GM18861 (cell line): Measurements from ENCODE around the gene CCL1.

Experiments used
- ATAC-seq: cut with Tn5 transposase; IDR thresholded peaks from one replicate; pipeline ENCODE4 v1.9.1; 2021; ENCODE audit not compliant: unreplicated experiment

Gene CCL1

GRCh38 chr17:34363183-34363661 is at the start of gene CCL1:
Gene CCL1, minus strand, starts transcription at chr17:34363233. Its CDS starts 72 bp downstream, at chr17:34363161.
- ATAC-seq: no peak

DNA sequence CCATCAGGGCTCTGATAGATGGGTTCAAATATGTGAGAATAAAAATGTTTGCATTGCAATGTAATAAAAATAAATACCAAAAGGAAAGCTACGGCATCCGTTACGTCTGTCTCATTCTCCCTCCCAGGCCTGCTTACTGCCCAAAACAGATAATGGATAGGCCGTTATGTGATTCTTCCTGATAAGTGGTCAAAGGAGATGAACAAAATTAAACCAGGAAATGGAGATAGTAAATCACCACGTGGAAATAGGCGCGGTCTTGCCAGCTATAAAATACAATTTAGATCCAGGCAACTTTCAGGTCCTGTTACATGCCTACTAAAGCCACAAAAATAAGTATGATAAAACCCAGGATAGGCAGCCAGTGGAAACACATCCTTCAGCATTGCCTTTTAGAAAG is 49.5 kb upstream of the CCL1 start:
- no peak for ATAC-seq

DNA sequence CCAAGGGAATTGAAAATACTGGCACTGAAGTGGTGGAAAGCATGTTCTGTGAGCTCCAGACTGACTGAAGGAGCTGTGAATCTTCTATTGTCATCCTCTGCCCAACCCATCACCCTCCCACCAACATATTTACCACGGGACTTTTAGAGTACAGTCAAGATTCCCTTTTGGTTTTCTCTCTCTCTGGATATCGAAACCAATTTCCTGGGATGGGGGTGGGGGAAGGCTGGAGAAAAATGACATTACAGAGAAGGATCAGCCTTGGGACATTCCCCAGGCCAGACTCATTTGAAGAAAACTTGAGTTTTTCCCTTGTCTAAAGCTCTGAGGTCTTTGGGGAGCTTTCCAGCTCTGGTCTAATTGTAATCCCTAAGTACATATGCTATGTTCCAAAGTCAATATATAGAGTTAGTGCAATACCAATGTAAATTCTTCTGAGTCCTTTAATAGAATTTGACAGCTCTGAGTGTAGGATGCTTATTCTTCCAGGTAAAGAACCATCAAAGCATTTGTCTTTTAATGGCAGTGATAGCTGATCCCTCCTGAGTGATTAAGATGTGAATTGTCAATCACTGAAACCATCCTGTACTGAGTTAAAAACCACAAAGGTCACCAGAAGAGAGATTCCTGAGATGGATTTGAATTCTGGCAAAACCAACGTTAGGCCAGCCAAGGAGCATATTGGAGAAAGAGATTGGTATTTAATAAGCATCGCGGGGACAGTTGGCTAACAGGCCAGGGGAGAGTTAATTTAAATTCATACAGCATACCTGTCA is 48.8 kb upstream of the CCL1 start:
- ATAC-seq: no peak

DNA sequence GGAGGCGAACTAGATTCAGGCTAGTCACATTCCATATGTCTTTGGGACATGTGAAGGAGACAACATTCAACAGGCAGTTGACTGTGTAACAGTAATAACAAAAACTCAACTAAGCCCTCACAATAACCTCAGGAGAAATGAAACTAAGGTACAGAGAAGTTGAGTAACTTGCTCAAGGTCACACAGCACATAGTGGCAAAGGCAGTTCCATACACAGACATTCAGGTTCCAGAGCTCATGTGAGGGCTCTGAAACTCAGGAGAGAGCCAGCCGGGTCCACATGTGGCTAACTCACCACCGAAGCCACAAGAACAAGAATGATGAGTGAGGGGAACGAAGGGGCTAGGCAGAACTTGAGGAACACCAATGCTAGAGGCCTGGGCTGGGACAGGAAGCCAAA is 46.3 kb upstream of the CCL1 start:
- ATAC-seq: no peak

- no peak for ATAC-seq
These were observed 45.4 kb upstream of the CCL1 start for GRCh38 chr17:34408439-34408838.

- ATAC-seq: no peak
These were observed 43.2 kb upstream of the CCL1 start for GRCh38 chr17:34406226-34406625.

DNA sequence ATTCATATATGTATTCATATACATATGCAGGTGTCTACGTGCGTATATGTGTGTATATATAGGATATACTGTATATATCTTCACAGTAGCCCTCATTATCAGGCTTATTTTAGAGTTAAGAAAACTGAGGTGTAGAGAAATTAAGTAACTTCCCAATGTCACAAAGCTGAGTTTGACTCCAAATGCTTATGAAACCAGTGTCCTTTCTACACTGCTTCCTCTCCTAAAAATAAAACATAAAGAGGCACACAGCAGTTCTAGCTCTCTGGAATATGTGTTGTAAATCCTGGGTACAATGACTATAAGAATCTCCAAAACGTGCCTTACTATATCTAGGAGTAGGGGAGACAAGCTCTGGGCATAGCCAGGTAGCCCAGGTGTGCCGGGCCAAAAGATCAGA is 40.0 kb upstream of the CCL1 start:
- no peak for ATAC-seq

GRCh38 chr17:34401165-34401564 is 38.1 kb upstream of the CCL1 start:
- no peak for ATAC-seq

DNA sequence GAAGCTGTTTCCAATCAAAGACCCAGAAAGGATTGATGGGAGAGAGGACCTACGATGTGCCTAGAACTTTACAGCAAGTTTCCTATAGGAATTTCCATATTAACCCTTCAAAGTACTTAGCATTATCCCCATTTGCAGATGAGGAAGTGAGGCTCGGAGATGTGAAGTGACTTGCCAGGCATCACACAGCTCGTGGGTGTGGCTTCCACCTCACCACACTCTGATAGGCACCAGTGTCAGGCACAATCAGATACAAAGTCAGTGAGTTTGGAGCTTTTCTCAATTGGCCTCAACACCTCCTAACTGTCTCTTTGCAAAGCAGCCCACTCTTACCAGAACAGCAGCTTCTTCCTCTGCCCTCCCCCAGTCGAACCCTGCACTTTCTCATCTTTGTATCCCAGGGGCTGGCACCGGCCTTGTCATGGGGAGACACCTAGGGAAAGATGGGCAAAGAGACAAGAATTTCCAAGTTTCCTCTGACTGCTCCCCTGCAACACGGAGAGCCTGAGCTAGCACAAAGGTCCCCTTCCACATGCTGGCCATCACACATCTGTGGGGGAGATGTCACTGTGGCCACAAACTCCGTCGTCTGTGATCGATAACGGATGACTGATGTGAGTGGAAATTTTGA is 37.4 kb upstream of the CCL1 start:
- ATAC-seq: no peak

DNA sequence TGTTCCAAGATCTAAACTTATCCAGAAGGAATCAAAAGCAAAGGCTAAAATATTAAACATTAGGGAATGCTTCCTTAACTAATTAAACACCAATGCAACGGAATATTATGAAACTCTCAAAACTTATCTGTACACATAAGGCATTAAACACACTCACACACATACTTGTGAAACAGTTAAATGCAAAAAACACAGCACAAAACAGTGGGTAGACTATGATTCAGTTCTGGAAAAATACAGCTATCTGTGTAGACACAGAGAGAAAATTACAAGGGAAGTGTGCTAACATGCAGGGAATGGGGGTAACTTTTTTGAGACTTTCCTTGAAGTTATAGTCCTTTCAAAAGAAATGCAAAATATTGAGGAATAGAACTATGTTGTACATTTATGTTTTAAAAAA is 36.7 kb upstream of the CCL1 start:
- no peak for ATAC-seq

GRCh38 chr17:34398990-34399389 is 36.0 kb upstream of the CCL1 start:
- ATAC-seq: no peak

DNA sequence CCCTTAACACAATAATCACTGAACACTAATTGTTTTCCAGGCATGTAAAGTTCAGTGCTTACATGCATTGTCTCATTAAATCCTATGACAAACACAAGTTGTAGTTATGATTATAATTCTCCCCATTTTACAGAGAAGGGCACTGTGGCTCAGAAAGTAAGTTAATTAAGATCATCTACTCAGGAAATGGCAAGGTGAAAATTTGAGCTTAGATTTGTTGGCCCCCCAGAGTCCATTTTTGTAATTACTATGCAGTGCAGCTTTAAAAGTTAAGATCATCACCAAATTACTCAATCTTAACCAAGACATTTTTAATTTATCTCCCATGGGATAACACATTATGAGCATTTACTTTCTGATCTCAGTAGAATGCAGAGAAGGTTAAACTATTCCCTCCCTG is 34.2 kb upstream of the CCL1 start:
- ATAC-seq: no peak

GRCh38 chr17:34393401-34393800 is 30.4 kb upstream of the CCL1 start:
- no peak for ATAC-seq

GRCh38 chr17:34391241-34391640 is 28.2 kb upstream of the CCL1 start:
- ATAC-seq: no peak

DNA sequence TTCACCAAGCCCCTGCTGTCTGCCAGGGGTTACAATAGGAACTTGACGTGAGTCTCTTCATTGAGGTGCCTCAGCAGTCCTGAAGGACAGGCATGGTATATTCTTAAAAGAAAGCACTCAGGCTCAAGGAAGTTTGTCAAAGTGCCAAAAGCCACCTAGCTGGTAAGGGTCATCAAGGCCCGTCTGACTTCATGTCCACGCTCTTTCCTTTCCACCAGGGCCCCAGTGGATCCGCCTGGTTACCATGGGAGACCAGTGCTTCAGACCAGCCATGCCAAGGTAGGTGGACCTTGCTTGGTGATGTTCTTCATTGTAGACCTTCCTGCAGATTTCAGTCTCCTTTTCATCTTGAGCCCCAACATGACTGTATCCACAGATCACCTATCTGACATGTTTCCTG is 27.6 kb upstream of the CCL1 start:
- ATAC-seq: no peak

DNA sequence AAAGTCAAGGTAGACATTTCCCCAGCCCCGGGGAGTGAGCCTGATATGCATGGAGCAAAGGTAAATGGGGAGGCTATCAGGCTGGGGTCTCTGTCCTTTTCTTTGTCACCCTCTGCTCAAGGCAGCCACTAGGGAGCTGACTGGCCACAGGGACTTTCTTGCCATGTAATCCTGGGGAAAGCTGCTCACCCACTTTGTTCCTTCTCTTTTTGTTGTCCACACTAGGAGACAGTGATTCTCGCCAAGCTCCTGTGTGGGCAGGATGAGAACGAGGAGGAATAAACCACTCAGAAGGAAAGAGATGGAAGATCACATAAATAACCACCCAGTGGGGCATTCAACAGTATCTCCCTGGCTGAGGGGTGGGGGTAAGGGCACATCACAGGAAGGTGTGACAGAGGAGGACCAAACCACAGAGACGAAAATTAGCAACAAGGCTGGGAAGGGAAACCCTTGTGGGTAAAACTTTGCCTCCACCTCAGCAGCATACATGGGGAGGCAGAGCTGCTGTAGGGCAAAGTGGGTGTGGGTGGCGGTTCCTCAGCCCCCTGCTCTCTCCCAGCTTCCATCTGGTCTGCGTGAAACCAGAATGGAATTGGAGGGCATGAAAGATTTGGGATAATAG is 26.2 kb upstream of the CCL1 start:
- ATAC-seq: no peak

DNA sequence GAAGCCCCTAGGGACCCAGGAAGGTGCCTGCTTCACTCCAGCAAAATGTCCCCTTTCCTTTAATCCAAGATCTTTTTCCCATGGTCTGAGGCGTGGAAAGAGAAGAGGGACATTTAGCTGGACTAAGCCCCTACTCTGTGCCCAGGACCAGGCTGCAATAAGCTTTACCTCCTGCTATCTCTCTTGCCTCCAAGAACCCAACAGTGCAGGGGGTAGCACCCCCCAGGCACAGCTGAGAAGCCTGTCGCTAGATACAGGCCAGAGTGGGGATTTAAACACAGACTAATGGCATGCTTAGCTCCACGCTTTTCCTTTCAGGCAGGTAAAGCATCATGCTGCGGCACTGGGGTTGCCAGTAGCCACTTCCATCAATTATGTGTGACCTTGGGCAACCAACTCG is 24.5 kb upstream of the CCL1 start:
- no peak for ATAC-seq

- no peak for ATAC-seq
These were observed 23.9 kb upstream of the CCL1 start for GRCh38 chr17:34386697-34387550.

DNA sequence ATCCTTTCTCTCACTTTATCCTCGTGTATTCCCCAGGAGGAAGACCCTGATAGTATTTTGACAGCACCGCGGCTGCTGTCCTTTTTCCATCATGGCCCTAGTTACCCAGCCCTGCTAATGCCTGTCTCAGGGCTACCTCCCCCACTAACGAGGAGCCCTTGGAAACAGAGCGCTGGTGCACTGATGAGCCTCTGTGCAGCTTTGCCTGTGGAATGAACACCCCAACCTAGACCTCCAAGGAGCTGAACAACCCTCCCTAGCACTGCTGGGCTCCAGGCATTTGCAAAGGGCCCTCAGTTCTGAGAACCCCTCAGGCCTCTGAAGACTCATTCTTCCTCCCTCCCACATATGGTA is 23.3 kb upstream of the CCL1 start:
- no peak for ATAC-seq

DNA sequence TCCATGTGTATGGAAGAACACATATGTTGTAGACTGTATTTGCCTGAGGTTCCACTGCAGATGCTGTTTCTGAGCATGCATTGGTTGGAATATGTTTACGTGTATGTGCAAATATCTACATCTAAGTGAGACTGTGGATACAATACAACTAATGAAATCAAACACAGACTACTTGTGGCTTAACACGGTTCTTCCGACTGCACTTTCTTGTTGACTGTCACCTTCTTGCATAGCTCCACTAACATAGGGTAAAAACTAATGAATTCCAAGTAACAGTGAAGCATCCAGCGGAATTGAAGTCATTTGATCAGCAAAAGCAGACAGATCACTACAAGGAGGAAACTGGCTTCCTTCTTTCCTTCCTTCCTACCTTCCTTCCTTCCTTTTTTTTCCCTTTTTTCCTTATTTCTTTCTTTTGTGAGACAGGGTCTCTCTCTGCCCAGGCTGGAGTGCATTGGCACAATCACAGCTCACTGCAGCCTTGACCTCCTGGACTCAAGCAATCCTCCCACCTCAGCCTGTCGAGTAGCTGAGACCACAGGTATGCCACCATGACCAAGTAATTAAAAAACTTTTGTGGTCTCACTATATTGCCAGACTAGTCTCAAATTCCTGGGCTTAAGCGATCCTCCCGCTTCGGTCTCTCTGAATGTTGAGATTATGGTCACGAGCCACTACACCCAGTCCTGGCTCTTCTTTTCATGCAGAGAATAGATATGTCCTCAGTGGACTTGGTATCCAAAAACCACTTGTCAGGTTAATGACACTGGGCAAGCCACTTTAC is 22.0 kb upstream of the CCL1 start:
- no peak for ATAC-seq

DNA sequence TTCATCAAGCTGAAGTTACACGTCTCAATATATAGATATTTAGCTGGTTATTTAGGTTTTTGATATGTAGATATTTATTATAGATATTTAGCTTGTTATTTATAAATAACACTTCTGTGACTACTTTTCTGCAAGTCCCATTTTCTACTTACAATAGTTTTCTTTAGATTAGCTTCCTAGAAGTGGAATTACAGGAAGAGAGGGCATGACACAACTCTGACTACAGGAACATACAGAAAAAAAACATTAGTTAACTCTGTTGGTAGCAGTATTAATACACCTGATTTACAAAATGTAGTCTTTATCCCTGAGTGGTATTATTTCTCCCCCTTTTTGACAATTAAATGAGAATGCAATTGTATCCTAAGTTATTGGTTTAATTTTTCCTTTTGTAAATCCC is 21.2 kb upstream of the CCL1 start:
- no peak for ATAC-seq
